GM10847 (cell line): ENCODE results near the gene PRSS56.

ENCODE experiments used
- POLR2A ChIP-seq: IDR thresholded peaks from 2 replicates; pipeline ENCODE4 v1.6.1; 2011; ENCODE audit not compliant: insufficient read length; ENCODE audit errors: extremely low read depth

PRSS56 gene

GRCh38 chr2:232492963-232493700, 27.1 kb upstream of the PRSS56 start:
- TF ChIP-seq POLR2A, result no peak

GRCh38 chr2:232493701-232494474, 26.3 kb upstream of the PRSS56 start:
- no peak for TF ChIP-seq POLR2A

DNA sequence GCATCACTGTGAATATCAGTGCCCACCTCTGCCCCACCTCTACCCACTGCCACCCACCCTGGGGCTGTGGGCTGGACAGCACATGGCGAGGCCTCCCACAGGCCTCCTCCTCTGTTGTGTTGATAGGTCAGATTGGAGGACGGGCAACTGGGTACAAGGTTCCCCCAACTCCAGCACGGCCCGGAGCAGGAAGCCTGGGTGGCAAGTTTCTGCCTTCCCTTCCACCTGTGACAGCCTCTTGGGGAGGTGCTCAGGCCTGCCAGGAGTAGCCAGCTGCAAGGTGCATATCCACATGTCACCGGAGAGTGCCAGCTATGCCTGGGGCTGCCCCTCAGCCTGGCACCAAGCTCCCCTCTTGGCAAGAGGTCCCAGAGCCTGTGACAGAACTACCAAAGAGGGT, 25.6 kb upstream of the PRSS56 start:
- TF ChIP-seq POLR2A, result no peak

DNA sequence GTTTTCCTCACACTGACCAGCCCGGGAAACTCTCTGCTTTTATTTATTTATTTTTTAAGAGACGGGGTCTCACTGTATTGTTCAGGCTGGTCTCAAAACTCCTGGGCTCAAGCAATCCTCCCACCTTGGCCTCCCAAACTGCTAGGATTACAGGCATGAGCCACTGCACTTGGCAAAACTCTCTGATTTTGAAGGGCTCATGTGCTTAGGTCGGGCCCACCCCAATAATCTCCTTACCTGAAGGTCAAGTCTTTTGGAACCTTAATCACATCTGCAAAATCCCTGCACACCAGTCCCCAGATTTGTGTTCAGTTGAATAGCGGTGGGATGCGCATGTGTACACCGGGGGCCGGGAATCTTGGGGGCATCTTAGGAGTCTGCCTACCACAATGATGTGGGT, 24.9 kb upstream of the PRSS56 start:
- TF ChIP-seq POLR2A, result no peak

GRCh38 chr2:232496501-232497270, 23.5 kb upstream of the PRSS56 start:
- TF ChIP-seq POLR2A, result no peak

DNA sequence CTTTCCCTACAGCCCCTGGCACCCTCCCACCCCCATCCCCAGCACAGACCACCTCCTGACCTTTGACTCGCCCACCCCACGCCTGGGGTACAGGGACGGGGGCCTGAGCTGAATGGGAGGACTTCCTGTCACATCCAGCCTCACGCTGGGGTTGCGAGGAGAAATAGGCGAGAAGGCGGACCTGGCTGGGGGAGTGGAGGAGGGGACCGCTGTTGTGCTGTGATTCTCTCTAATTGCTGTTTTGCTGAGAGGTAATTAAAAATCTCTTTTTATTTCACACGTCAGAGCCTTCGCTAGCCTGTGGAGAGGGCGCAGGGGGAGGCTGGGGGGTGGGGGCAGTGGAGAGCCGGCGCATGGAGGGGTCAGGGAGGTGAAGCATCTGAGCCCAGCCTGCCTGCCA, 22.8 kb upstream of the PRSS56 start:
- no peak for TF ChIP-seq POLR2A

DNA sequence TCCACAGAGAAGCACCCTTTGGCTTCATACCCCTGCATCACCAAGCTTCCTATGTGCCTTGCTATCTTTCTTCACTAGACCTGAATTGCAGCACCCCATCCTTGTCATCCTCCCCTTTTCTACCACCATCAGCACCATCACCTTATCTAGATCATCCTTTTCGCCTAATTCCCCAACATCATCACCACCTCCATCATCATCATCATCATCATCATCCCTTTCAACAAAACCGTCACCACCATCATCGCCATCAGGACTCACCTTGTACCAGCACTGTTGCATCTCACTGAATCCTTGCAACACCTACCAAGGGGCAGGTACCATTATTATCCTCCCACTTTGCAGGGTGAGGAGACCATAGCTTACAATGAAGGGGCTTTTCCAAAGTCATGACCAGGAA, 21.7 kb upstream of the PRSS56 start:
- TF ChIP-seq POLR2A, result no peak

- TF ChIP-seq POLR2A, result no peak
Measured at GRCh38 chr2:232501331-232501771, 18.8 kb upstream of the PRSS56 start.

- no peak for TF ChIP-seq POLR2A
Measured at GRCh38 chr2:232501794-232502390, 18.3 kb upstream of the PRSS56 start.

- no peak for TF ChIP-seq POLR2A
Measured at GRCh38 chr2:232502511-232502910, 17.7 kb upstream of the PRSS56 start.

- TF ChIP-seq POLR2A, result no peak
Measured at GRCh38 chr2:232502911-232503808, 17.0 kb upstream of the PRSS56 start.

DNA sequence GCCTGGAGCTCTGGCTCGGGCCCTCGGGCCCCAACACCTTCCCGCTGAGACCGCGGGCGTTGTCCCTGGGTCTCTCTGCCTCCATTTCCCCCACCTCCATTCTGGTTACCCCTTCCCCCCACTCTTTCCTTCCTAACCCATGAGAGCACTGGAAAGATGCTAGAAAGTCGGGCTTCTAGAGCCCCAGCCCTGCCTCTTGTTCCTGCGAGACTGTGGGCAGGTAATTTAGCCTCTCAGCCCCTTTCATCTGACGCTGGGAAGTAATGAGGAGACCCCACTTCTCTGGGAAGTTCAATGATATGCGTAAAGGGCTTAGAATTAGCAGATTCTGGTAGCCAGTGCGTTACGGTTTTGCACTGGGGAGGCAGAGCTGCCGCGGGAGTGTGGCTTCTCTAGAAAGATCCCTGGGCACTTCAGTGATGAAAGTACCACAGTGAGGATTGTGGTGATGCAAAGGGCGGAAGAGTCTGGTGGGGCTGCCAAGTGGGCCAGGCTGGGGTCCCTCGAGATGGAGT, 16.3 kb upstream of the PRSS56 start:
- TF ChIP-seq POLR2A, result no peak

DNA sequence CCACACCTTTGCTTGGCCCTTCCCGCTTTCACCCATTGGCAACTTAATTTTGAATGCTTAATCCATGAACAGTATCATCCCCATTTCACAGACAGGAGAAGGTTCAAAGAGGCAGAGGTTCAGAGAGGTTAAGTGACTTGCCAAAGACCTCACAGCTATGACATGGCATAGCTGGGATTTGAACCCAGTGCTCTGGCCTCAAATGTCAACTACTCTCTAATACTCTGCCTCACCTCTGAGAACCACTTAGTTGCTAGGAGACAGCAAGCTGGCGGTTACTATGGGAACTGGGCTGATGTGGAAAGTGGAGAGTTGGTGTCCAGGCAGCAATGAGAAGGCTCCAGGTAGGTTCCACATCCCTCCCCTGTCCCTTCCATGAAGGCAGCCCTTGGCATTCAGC, 15.8 kb upstream of the PRSS56 start:
- TF ChIP-seq POLR2A, result no peak

DNA sequence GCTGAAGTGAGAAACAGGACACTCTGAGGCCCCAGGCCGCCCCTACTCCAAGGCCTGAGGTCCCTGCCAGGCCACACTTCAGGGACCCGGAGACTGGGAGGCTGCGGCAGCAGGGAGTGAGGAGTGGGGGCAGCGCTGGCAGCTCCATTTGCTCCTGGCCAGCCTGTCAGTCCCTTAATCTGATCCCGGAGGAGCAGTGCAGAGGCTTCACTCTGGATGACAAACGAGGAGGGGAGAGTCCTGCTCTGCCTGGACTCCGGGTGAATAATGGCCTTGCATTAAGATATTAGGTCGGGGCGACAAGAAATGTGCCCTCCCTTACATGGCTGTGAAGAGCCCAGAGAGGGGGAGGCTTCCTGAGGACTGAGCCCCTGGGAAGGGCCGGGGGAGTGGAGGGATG, 14.3 kb upstream of the PRSS56 start:
- TF ChIP-seq POLR2A, result no peak

DNA sequence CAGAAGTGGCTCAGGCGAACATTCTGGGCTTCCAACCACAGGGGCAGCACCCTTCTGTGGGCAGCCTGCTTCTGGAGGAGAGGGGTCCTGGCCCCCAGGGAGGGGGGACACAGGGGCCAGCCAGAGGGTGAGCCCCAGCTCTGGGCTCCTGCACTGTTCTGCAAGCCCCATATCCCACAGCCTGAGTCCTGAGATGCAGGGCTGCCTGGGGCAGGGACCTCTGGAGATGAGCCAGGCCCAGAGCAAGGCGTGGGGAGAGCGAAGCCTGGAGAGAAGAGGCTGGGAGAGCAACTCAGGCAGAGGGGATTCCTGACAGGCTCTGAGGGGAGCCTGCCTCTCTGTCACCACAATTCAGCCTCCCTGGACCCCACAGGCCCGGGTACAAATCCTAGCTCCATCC, 13.5 kb upstream of the PRSS56 start:
- TF ChIP-seq POLR2A, result no peak

- no peak for TF ChIP-seq POLR2A
Measured at GRCh38 chr2:232508251-232508650, 11.9 kb upstream of the PRSS56 start.
